Measurements from ENCODE around the gene MAT2B. TPM values are rescaled to one million over a fixed set of nuclear protein-coding genes. Genes with fewer than 3 reads are reported as not detected.
"Not testable (repeated sequence)": the region's sequence is repeated elsewhere in the genome, so short reads cannot be mapped to it uniquely, and the experiment has no call there.

MAT2B gene
- total and polyA plus RNA-seq, 9 donors, result 34.8 to 56.8 (median 51.0) TPM

GRCh38 chr5:163512526-163512925, 7.1 kb downstream of the MAT2B start:
- Histone ChIP-seq H3K4me1 (ENCODE audit: control insufficient read depth, insufficient read depth, low read length) (peaks cover 14% of the 10 kb centered on the region), H3K27me3 (ENCODE audit: control insufficient read depth, insufficient read depth, low read length) (no peaks in the 10 kb centered on the region), H3K36me3 (ENCODE audit: control insufficient read depth, insufficient read depth, low read length) (peaks cover 30% of the 10 kb centered on the region)

GRCh38 chr5:163525096-163525495, 19.7 kb downstream of the MAT2B start:
- WGBS (ENCODE audit: insufficient coverage), result no CpG with 5 or more reads among the region's 1 CpG
- no peak overlapping the region for H3K27ac ChIP-seq (ENCODE audit: low read length)
- H3K4me1 ChIP-seq (ENCODE audit: control insufficient read depth, insufficient read depth, low read length), result no peaks in the 10 kb centered on the region
- H3K27me3 ChIP-seq (ENCODE audit: control insufficient read depth, insufficient read depth, low read length), result no peaks in the 10 kb centered on the region
- no peak for DNase-seq
- peaks cover 4% of the 10 kb centered on the region for H3K36me3 ChIP-seq (ENCODE audit: control insufficient read depth, insufficient read depth, low read length)
- no peaks in the 10 kb centered on the region for H3K9me3 ChIP-seq (replicated peaks; ENCODE audit: control insufficient read depth, low read depth, low read length)
- H3K4me3 ChIP-seq (ENCODE audit: low read length), result no peak overlapping the region

More at GRCh38 chr5:163512526-163512925, 7.1 kb downstream of the MAT2B start:
- H3K4me3 ChIP-seq (ENCODE audit: low read length), result no peak overlapping the region
- WGBS (ENCODE audit: insufficient coverage), result 80% methylated on average over 1 of the region's 5 CpGs
- no peaks in the 10 kb centered on the region for H3K9me3 ChIP-seq (replicated peaks; ENCODE audit: control insufficient read depth, low read depth, low read length)
- H3K27ac ChIP-seq (ENCODE audit: low read length), result no peak overlapping the region
- no peak for DNase-seq

DNA sequence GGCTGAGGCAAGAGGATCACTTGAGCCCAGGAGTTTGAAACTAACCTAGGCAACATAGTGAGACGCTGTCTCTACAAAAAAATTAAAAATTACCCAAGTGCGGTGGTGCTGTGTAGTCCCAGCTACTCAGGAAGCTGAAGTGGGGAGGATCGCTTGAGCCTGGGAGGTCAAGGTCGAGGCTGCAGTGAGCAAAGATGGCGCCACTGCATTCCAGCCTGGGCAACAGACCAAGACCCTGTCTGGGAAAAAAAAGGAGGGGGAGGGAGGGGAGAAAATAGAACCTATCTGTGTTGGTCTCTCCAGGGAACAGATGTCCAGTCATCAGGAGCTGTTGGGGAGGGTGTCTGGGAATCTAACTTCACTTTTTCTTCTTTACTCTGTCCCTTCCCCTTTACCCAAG, 24.3 kb downstream of the MAT2B start:
- Histone ChIP-seq H3K4me3 (ENCODE audit: low read length) (no peak overlapping the region), H3K9me3 (replicated peaks; ENCODE audit: control insufficient read depth, low read depth, low read length) (no peaks in the 10 kb centered on the region), H3K27me3 (ENCODE audit: control insufficient read depth, insufficient read depth, low read length) (no peaks in the 10 kb centered on the region), H3K36me3 (ENCODE audit: control insufficient read depth, insufficient read depth, low read length) (no peaks in the 10 kb centered on the region), H3K4me1 (ENCODE audit: control insufficient read depth, insufficient read depth, low read length) (no peaks in the 10 kb centered on the region), H3K27ac (ENCODE audit: low read length) (no peak overlapping the region)
- WGBS (ENCODE audit: insufficient coverage), result 77% methylated on average over 4 of the region's 5 CpGs
- no peak for DNase-seq

GRCh38 chr5:163531272-163531671, 25.9 kb downstream of the MAT2B start:
- H3K9me3 ChIP-seq (replicated peaks; ENCODE audit: control insufficient read depth, low read depth, low read length), result no peaks in the 10 kb centered on the region
- H3K4me1 ChIP-seq (ENCODE audit: control insufficient read depth, insufficient read depth, low read length), result peaks cover 2% of the 10 kb centered on the region
- no peak for DNase-seq
- H3K4me3 ChIP-seq (ENCODE audit: low read length), result no peak overlapping the region
- H3K27me3 ChIP-seq (ENCODE audit: control insufficient read depth, insufficient read depth, low read length), result no peaks in the 10 kb centered on the region
- no peaks in the 10 kb centered on the region for H3K36me3 ChIP-seq (ENCODE audit: control insufficient read depth, insufficient read depth, low read length)
- no peak overlapping the region for H3K27ac ChIP-seq (ENCODE audit: low read length)
- no CpG with 5 or more reads among the region's 3 CpGs for WGBS (ENCODE audit: insufficient coverage)

DNA sequence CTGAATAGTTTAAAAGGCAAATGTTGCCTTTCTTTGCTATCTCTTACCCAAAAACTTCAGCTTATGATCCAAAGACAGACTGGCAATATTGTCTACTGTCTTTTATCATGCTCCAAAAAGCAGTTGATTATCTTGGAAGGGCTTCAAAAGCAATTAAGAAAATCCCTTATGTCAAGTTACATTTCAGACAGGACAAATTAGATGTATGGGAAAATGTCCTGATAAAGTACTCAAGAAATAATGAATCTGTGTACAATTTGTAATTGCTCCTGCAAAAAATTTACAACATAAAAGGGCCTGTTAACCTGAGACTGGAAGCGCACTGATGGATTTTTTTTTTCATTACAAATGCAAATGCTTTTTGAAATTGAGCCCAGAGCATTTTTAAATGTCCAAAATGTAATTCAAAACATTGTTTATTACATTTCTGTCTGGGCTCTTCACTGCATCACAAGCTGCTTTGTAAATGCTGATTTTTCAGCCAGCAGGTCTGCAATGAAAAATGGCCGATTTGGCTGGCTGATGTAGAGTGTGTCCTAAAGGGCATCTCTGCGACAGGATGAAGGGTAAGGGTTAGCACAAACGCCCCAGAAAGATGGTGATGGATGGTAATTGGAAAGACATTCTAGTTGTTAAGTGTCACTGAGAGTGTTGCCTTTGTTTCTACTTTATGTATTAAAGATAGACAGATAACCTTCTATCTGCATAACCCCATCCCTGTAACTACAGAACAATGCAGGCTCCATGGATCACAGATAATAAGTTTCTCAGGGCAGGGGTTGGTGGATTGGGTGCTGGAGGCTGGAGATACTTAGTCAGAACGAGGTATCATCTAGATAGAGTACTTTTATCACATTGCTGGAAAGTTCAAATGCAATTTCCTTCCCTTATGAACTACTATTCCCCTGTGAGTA, 27.0 kb downstream of the MAT2B start:
- Histone ChIP-seq H3K36me3 (ENCODE audit: control insufficient read depth, insufficient read depth, low read length) (no peaks in the 10 kb centered on the region), H3K4me3 (ENCODE audit: low read length) (no peak overlapping the region), H3K27me3 (ENCODE audit: control insufficient read depth, insufficient read depth, low read length) (no peaks in the 10 kb centered on the region), H3K4me1 (ENCODE audit: control insufficient read depth, insufficient read depth, low read length) (peaks cover 2% of the 10 kb centered on the region), H3K27ac (ENCODE audit: low read length) (no peak overlapping the region), H3K9me3 (replicated peaks; ENCODE audit: control insufficient read depth, low read depth, low read length) (no peaks in the 10 kb centered on the region)
- WGBS (ENCODE audit: insufficient coverage), result 57% methylated on average over 1 of the region's 5 CpGs
- DNase-seq, result peak; percentile 49

- Histone ChIP-seq H3K27me3 (ENCODE audit: control insufficient read depth, insufficient read depth, low read length) (no peaks in the 10 kb centered on the region), H3K4me1 (ENCODE audit: control insufficient read depth, insufficient read depth, low read length) (peaks cover 2% of the 10 kb centered on the region), H3K36me3 (ENCODE audit: control insufficient read depth, insufficient read depth, low read length) (no peaks in the 10 kb centered on the region), H3K4me3 (ENCODE audit: low read length) (no peak overlapping the region), H3K27ac (ENCODE audit: low read length) (no peak overlapping the region), H3K9me3 (replicated peaks; ENCODE audit: control insufficient read depth, low read depth, low read length) (no peaks in the 10 kb centered on the region)
- 17% methylated on average over 1 of the region's 2 CpGs for WGBS (ENCODE audit: insufficient coverage)
- peak; percentile 50 for DNase-seq
Measured at GRCh38 chr5:163533223-163533622, 27.8 kb downstream of the MAT2B start.

DNA sequence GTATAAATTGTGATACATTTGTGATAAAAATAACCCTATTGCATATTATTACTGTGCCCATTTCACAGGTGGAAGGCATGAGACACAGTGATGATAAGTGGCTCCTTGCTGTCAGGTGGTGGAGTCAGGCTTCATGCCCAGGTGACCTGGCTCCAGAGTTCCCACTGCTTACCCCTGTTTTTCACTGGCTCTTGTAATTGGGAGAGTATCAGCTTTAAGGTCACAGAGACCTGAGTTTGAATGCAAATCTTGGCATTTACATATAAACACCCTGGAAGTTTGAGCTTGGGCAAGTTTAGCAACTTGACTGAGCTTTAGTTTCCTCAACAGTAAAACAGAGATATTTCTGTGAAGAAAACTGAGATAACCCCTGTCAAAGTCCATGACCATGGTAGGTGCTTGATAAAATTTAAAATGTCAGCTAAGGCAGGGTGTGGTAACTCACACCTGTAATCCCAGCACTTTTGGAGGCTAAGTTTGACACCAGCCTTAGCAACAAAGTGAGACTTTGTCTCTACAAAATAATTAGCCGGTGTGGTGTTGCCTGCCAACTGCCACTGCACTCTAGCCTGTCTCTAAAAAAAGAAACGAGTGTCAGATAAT, 29.2 kb downstream of the MAT2B start:
- no peak for DNase-seq
- no CpG with 5 or more reads among the region's 2 CpGs for WGBS (ENCODE audit: insufficient coverage)
- H3K9me3 ChIP-seq (replicated peaks; ENCODE audit: control insufficient read depth, low read depth, low read length), result no peaks in the 10 kb centered on the region
- H3K4me1 ChIP-seq (ENCODE audit: control insufficient read depth, insufficient read depth, low read length), result peaks cover 2% of the 10 kb centered on the region
- H3K27me3 ChIP-seq (ENCODE audit: control insufficient read depth, insufficient read depth, low read length), result no peaks in the 10 kb centered on the region
- H3K4me3 ChIP-seq (ENCODE audit: low read length), result no peak overlapping the region
- H3K27ac ChIP-seq (ENCODE audit: low read length), result no peak overlapping the region
- no peaks in the 10 kb centered on the region for H3K36me3 ChIP-seq (ENCODE audit: control insufficient read depth, insufficient read depth, low read length)

DNA sequence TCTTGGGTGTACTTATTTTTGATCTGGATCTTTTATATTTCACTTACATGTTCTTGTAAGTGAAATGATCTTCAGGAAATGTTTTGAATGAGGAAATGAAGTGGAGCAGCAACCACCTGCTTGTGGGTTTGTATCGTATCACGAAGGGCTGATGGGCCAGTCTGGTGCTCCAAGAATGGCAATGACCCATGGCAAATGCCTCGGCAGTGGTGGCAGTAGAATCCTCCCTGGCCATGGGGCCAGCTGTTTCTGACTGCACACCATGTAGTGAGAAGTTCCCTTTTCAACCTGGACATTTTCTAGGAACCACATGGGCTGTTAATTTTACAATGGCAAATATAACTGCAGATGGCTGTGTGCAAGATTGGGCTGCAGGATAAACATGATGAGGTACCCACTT, 29.9 kb downstream of the MAT2B start:
- Histone ChIP-seq H3K4me3 (ENCODE audit: low read length) (no peak overlapping the region), H3K27me3 (ENCODE audit: control insufficient read depth, insufficient read depth, low read length) (no peaks in the 10 kb centered on the region), H3K4me1 (ENCODE audit: control insufficient read depth, insufficient read depth, low read length) (peaks cover 2% of the 10 kb centered on the region), H3K27ac (ENCODE audit: low read length) (no peak overlapping the region), H3K9me3 (replicated peaks; ENCODE audit: control insufficient read depth, low read depth, low read length) (no peaks in the 10 kb centered on the region), H3K36me3 (ENCODE audit: control insufficient read depth, insufficient read depth, low read length) (no peaks in the 10 kb centered on the region)
- DNase-seq, result no peak
- WGBS (ENCODE audit: insufficient coverage), result 79% methylated on average over 3 of the region's 3 CpGs

DNA sequence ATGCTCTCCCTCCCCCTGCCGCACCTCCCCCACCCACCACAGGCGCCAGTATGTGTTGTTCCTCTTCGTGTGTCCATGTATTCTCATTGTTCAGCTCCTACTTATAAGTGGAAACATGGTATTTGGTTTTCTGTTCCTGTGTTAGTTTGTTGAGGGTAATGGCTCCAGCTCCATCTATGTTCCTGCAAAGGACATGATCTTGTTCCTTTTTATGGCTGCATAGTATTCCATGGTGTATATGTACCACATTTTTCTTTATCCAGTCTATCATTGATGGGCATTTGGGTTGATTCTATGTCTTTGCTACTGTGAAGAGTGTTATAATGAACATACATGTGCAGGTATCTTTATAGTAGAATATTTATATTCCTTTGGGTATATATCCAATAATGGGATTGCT, 31.0 kb downstream of the MAT2B start:
- not testable (repeated sequence) for H3K27me3 ChIP-seq (ENCODE audit: control insufficient read depth, insufficient read depth, low read length); H3K36me3 ChIP-seq (ENCODE audit: control insufficient read depth, insufficient read depth, low read length); H3K27ac ChIP-seq (ENCODE audit: low read length); DNase-seq; H3K4me3 ChIP-seq (ENCODE audit: low read length); H3K4me1 ChIP-seq (ENCODE audit: control insufficient read depth, insufficient read depth, low read length); H3K9me3 ChIP-seq (replicated peaks; ENCODE audit: control insufficient read depth, low read depth, low read length)
- WGBS (ENCODE audit: insufficient coverage), result no CpG with 5 or more reads among the region's 3 CpGs

DNA sequence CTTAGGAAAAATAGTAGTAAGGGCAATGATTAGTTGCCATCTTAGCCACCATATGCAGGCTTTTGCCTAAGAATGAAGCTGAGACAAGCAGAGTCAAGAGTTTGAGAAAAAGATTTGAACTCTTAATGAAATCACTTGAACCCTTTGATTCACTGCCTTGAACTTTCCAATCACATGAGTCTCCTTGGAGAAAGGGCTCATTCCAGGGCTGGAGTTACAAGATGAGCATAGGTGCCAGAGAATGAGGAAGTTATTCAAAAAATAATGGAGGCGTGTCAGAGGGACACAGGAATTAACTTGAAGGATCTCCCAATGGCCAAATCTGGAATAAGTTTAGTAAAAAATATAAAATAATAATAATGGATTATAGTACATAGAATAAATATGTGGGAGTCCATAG, 35.3 kb downstream of the MAT2B start:
- no peaks in the 10 kb centered on the region for H3K27me3 ChIP-seq (ENCODE audit: control insufficient read depth, insufficient read depth, low read length)
- H3K4me3 ChIP-seq (ENCODE audit: low read length), result no peak overlapping the region
- WGBS (ENCODE audit: insufficient coverage), result no CpG with 5 or more reads among the region's 1 CpG
- H3K36me3 ChIP-seq (ENCODE audit: control insufficient read depth, insufficient read depth, low read length), result no peaks in the 10 kb centered on the region
- no peak for DNase-seq
- H3K27ac ChIP-seq (ENCODE audit: low read length), result no peak overlapping the region
- no peaks in the 10 kb centered on the region for H3K9me3 ChIP-seq (replicated peaks; ENCODE audit: control insufficient read depth, low read depth, low read length)
- no peaks in the 10 kb centered on the region for H3K4me1 ChIP-seq (ENCODE audit: control insufficient read depth, insufficient read depth, low read length)

All from muscle of leg (tissue), 11 donors.